K562 (cell line): ENCODE results near the gene RAVER2. TPM values are rescaled to one million over a fixed set of nuclear protein-coding genes. Genes with fewer than 3 reads are reported as not detected.

ENCODE experiments used
- ATF7 ChIP-seq: fragments of 450-650 bp; IDR thresholded peaks from 2 replicates; pipeline ENCODE4 v1.7.1; 2014; ENCODE audit warnings: mild to moderate bottlenecking, moderate library complexity
- CEBPG ChIP-seq, 3 experiments: fragments of 200-800 bp in 1 of 3; sonication (Bioruptor generic) in 1 of 3; sonication (generic) in 1 of 3; formaldehyde crosslinking in 1 of 3; IDR thresholded peaks in 2 of 3; conservative IDR thresholded peaks in 1 of 3; 2 replicates each; pipeline versions ENCODE4 v1.6.1 to v1.8.0; 2016 to 2022; ENCODE audit warnings: missing compliant biosample characterization in 2 of 3, missing genetic modification characterization in 2 of 3, mild to moderate bottlenecking in 1 of 3, missing genetic modification reagents in 1 of 3
- PHB2 ChIP-seq: fragments of 450-650 bp; IDR thresholded peaks from 2 replicates; pipeline ENCODE4 v1.6.1; 2017; ENCODE audit warnings: low read depth
- RBM25 ChIP-seq: fragments of 200-400 bp; formaldehyde crosslinking; IDR thresholded peaks from 2 replicates; pipeline ENCODE4 v1.6.1; 2018; ENCODE audit warnings: low read length, low read depth, moderate library complexity; ENCODE audit not compliant: severe bottlenecking
- polyA plus RNA-seq, 8 experiments: library from polyadenylated mRNA; depleted of rRNA in 4 of 8; stranded (reverse) in 5 of 8; unstranded in 3 of 8; fragments of >200 nt; fragmentation: Nextera tagmentation in 2 of 8; fragmentation: Illumina TruSeq in 1 of 8; extraction: Ambion mirVana in 2 of 8; extraction: Trizol in 1 of 8; gene quantifications; 2 replicates each; pipeline versions ENCODE4 v1.2.1 to v1.2.3, GENCODE V29; 2011 to 2014; ENCODE audit warnings: inconsistent platforms in 1 of 8, missing spikeins in 1 of 8
- total RNA-seq, 7 experiments: library from RNA; depleted of rRNA in 6 of 7; stranded (reverse); fragments of >200 nt in 6 of 7; fragmentation: Illumina TruSeq in 2 of 7; extraction: Trizol in 2 of 7; gene quantifications; 2 replicates each; pipeline versions ENCODE4 v1.2.1 to v1.2.3, GENCODE V29; 2011 to 2021; ENCODE audit warnings: low replicate concordance in 1 of 7
- TF ChIP-seq, protein P1 (sequence below), 3 experiments: IDR thresholded peaks in 2 of 3; conservative IDR thresholded peaks in 1 of 3; 2 replicates each; pipeline ENCODE4 v1.5.1; 2011 to 2012; ENCODE audit warnings: low read length in 3 of 3, mild to moderate bottlenecking in 3 of 3, control low read depth in 2 of 3, improper control_type of control experiment in 1 of 3, inconsistent platforms in 1 of 3, low read depth in 1 of 3, mixed read lengths in 1 of 3, moderate library complexity in 1 of 3; ENCODE audit not compliant: insufficient read depth in 2 of 3
- TF ChIP-seq, protein P2 (sequence below): sonication (generic); formaldehyde crosslinking; IDR thresholded peaks from 2 replicates; pipeline ENCODE4 v1.8.0; 2022; ENCODE audit warnings: mild to moderate bottlenecking, missing genetic modification reagents
- TF ChIP-seq, protein P3 (sequence below): fragments of 450-650 bp; formaldehyde crosslinking; IDR thresholded peaks from 2 replicates; pipeline ENCODE4 v1.4.0; 2020; ENCODE audit warnings: mild to moderate bottlenecking

RAVER2 gene
- total and polyA plus RNA-seq, 9 of the 15 experiments (the other 6 are each of a cell fraction or from before 2014, with no cell fraction given) = 1.8 to 6.1 (median 4.4) TPM

DNA sequence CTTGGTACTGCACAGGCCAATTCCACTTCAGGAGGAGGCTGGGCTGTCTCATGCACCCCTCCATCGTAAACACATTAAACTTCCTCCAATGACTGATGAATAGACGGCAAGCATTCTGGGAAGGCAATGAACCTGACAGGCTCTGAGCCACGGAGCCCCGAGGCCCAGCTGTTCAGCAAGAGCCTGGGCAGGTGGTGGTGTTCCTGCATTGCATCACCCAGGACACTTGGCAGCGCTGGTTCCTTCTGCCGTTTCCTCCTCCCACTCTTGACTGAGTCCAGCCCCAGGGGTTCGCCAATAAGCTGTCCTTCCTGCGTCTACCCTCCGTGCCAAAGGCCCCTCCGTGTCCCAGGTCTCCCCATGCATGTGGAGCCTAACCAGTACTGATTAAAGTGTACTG is 111.7 kb downstream of the RAVER2 start (continued):
- TF ChIP-seq, protein P1, sequence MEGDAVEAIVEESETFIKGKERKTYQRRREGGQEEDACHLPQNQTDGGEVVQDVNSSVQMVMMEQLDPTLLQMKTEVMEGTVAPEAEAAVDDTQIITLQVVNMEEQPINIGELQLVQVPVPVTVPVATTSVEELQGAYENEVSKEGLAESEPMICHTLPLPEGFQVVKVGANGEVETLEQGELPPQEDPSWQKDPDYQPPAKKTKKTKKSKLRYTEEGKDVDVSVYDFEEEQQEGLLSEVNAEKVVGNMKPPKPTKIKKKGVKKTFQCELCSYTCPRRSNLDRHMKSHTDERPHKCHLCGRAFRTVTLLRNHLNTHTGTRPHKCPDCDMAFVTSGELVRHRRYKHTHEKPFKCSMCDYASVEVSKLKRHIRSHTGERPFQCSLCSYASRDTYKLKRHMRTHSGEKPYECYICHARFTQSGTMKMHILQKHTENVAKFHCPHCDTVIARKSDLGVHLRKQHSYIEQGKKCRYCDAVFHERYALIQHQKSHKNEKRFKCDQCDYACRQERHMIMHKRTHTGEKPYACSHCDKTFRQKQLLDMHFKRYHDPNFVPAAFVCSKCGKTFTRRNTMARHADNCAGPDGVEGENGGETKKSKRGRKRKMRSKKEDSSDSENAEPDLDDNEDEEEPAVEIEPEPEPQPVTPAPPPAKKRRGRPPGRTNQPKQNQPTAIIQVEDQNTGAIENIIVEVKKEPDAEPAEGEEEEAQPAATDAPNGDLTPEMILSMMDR (IDR thresholded peaks at IDR 0.05 in 2 of 3, conservative IDR thresholded peaks at IDR 0.05 in 1 of 3; ENCODE audit: insufficient read depth in 2 of 3, low read depth in 1 of 3, low read length in 3 of 3) = no peak
- TF ChIP-seq ATF7 (no peak), CEBPG (CRISPR knock-in tag; IDR thresholded peaks at IDR 0.05) (peak; percentile 57; the same call in 1 of the 2 replicates), CEBPG (tag; conservative IDR thresholded peaks at IDR 0.05 in 1 of 2, IDR thresholded peaks at IDR 0.05 in 1 of 2) (no peak), PHB2 (no peak), RBM25 (no peak)
- TF ChIP-seq, protein P2, sequence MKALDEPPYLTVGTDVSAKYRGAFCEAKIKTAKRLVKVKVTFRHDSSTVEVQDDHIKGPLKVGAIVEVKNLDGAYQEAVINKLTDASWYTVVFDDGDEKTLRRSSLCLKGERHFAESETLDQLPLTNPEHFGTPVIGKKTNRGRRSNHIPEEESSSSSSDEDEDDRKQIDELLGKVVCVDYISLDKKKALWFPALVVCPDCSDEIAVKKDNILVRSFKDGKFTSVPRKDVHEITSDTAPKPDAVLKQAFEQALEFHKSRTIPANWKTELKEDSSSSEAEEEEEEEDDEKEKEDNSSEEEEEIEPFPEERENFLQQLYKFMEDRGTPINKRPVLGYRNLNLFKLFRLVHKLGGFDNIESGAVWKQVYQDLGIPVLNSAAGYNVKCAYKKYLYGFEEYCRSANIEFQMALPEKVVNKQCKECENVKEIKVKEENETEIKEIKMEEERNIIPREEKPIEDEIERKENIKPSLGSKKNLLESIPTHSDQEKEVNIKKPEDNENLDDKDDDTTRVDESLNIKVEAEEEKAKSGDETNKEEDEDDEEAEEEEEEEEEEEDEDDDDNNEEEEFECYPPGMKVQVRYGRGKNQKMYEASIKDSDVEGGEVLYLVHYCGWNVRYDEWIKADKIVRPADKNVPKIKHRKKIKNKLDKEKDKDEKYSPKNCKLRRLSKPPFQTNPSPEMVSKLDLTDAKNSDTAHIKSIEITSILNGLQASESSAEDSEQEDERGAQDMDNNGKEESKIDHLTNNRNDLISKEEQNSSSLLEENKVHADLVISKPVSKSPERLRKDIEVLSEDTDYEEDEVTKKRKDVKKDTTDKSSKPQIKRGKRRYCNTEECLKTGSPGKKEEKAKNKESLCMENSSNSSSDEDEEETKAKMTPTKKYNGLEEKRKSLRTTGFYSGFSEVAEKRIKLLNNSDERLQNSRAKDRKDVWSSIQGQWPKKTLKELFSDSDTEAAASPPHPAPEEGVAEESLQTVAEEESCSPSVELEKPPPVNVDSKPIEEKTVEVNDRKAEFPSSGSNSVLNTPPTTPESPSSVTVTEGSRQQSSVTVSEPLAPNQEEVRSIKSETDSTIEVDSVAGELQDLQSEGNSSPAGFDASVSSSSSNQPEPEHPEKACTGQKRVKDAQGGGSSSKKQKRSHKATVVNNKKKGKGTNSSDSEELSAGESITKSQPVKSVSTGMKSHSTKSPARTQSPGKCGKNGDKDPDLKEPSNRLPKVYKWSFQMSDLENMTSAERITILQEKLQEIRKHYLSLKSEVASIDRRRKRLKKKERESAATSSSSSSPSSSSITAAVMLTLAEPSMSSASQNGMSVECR (CRISPR knock-in tag) = no peak
- TF ChIP-seq, protein P3, sequence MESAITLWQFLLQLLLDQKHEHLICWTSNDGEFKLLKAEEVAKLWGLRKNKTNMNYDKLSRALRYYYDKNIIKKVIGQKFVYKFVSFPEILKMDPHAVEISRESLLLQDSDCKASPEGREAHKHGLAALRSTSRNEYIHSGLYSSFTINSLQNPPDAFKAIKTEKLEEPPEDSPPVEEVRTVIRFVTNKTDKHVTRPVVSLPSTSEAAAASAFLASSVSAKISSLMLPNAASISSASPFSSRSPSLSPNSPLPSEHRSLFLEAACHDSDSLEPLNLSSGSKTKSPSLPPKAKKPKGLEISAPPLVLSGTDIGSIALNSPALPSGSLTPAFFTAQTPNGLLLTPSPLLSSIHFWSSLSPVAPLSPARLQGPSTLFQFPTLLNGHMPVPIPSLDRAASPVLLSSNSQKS (CRISPR knock-in tag) = no peak
